ENCODE measurements around the gene COQ2. TPM values are rescaled to one million over a fixed set of nuclear protein-coding genes. Genes with fewer than 3 reads are reported as not detected.
"Not testable (repeated sequence)": the region's sequence is repeated elsewhere in the genome, so short reads cannot be mapped to it uniquely, and the experiment has no call there.

COQ2 gene
- total and polyA plus RNA-seq, 8 donors, result 1.8 to 10.1 (median 8.0) TPM

GRCh38 chr4:83308672-83309071 is 24.1 kb upstream of the COQ2 start:
- 80 to 90% (median 87%) methylated on average over 4 of the region's 4 CpGs for WGBS, 5 donors
- Histone ChIP-seq H3K4me3 (no peak overlapping the region), H3K4me1 (no peaks in the 10 kb centered on the region), H3K36me3 (peaks cover 0 to 4% (median 0%) of the 10 kb centered on the region in 4 donors), H3K9me3 (no peaks in the 10 kb centered on the region), H3K27me3 (no peaks in the 10 kb centered on the region), H3K27ac (no peak overlapping the region)
- TF ChIP-seq POLR2A (IDR thresholded peaks at IDR 0.05), result no peak
- intact Hi-C loops (cut with DNase I; ENCODE audit: low total_unique reads), result no loop called here
- no peak for DNase-seq

GRCh38 chr4:83307920-83308319 is 23.3 kb upstream of the COQ2 start:
- Histone ChIP-seq H3K4me3 (no peak overlapping the region), H3K4me1 (no peaks in the 10 kb centered on the region), H3K9me3 (no peaks in the 10 kb centered on the region), H3K27ac (no peak overlapping the region), H3K27me3 (no peaks in the 10 kb centered on the region), H3K36me3 (peaks cover 0 to 4% (median 0%) of the 10 kb centered on the region in 4 donors)
- intact Hi-C loops (cut with DNase I; ENCODE audit: low total_unique reads), result no loop called here
- DNase-seq, result no peak
- TF ChIP-seq POLR2AphosphoS5 (IDR thresholded peaks at IDR 0.05) (no peak), EP300 (IDR thresholded peaks at IDR 0.05) (no peak), POLR2A (IDR thresholded peaks at IDR 0.05) (no peak)
- 74 to 87% (median 84%) methylated on average over 7 of the region's 7 CpGs for WGBS, 5 donors

GRCh38 chr4:83305187-83305586 is 20.6 kb upstream of the COQ2 start:
- intact Hi-C loops (cut with DNase I; ENCODE audit: low total_unique reads), result no loop called here
- 89 to 92% (median 90%) methylated on average over 2 of the region's 2 CpGs for WGBS, 5 donors
- TF ChIP-seq POLR2A (IDR thresholded peaks at IDR 0.05) (no peak), CTCF (IDR thresholded peaks at IDR 0.05) (no peak), EP300 (IDR thresholded peaks at IDR 0.05) (no peak), POLR2AphosphoS5 (IDR thresholded peaks at IDR 0.05) (no peak)
- Histone ChIP-seq H3K27ac (no peak overlapping the region), H3K9me3 (no peaks in the 10 kb centered on the region), H3K36me3 (peaks cover 0 to 5% (median 0%) of the 10 kb centered on the region in 4 donors), H3K27me3 (no peaks in the 10 kb centered on the region), H3K4me1 (no peaks in the 10 kb centered on the region), H3K4me3 (no peak overlapping the region)
- no peak for DNase-seq

- Histone ChIP-seq H3K27me3 (no peaks in the 10 kb centered on the region), H3K4me3 (no peak overlapping the region), H3K27ac (no peak overlapping the region), H3K4me1 (no peaks in the 10 kb centered on the region), H3K36me3 (peaks cover 0 to 5% (median 0%) of the 10 kb centered on the region in 4 donors), H3K9me3 (no peaks in the 10 kb centered on the region)
- TF ChIP-seq EP300 (IDR thresholded peaks at IDR 0.05) (no peak), CTCF (IDR thresholded peaks at IDR 0.05) (no peak), POLR2AphosphoS5 (IDR thresholded peaks at IDR 0.05) (no peak), POLR2A (IDR thresholded peaks at IDR 0.05) (no peak)
- no peak for DNase-seq
- 57 to 78% (median 68%) methylated on average over 3 of the region's 3 CpGs for WGBS, 5 donors
- intact Hi-C loops (cut with DNase I; ENCODE audit: low total_unique reads), result no loop called here
These were observed 13.1 kb upstream of the COQ2 start for GRCh38 chr4:83297548-83298260.

- intact Hi-C loops (cut with DNase I; ENCODE audit: low total_unique reads), result no loop called here
- H3K27ac ChIP-seq, result no peak overlapping the region
These were observed 8.9 kb upstream of the COQ2 start for GRCh38 chr4:83293305-83294046.

GRCh38 chr4:83290059-83290774 is 5.6 kb upstream of the COQ2 start:
- 67 to 78% (median 69%) methylated on average over 3 of the region's 3 CpGs for WGBS, 5 donors
- H3K27ac ChIP-seq; H3K9me3 ChIP-seq; H3K27me3 ChIP-seq; H3K4me3 ChIP-seq; intact Hi-C loops (cut with DNase I; ENCODE audit: low total_unique reads); H3K36me3 ChIP-seq; H3K4me1 ChIP-seq; DNase-seq: not testable (repeated sequence)

More at GRCh38 chr4:83293305-83294046, 8.9 kb upstream of the COQ2 start:
- Histone ChIP-seq H3K4me1 (no peaks in the 10 kb centered on the region), H3K36me3 (no peaks in the 10 kb centered on the region), H3K9me3 (no peaks in the 10 kb centered on the region), H3K4me3 (no peak overlapping the region), H3K27me3 (no peaks in the 10 kb centered on the region)
- TF ChIP-seq POLR2AphosphoS5 (IDR thresholded peaks at IDR 0.05) (no peak), EP300 (IDR thresholded peaks at IDR 0.05) (no peak), CTCF (IDR thresholded peaks at IDR 0.05) (no peak), POLR2A (IDR thresholded peaks at IDR 0.05) (no peak)
- 80 to 90% (median 80%) methylated on average over 8 of the region's 8 CpGs for WGBS, 5 donors
- no peak for DNase-seq

GRCh38 chr4:83288381-83288780 is 3.8 kb upstream of the COQ2 start:
- H3K27ac ChIP-seq; intact Hi-C loops (cut with DNase I; ENCODE audit: low total_unique reads); DNase-seq; H3K4me3 ChIP-seq; H3K27me3 ChIP-seq; H3K9me3 ChIP-seq; H3K36me3 ChIP-seq; H3K4me1 ChIP-seq: not testable (repeated sequence)
- 22 to 53% (median 38%) methylated on average over 1 of the region's 1 CpG for WGBS, 5 donors

All from stomach (tissue), 9 donors.